ENCODE results near the gene ATF3. TPM values are rescaled to one million over a fixed set of nuclear protein-coding genes. Genes with fewer than 3 reads are reported as not detected.

ATF3 gene
- total RNA-seq, 1 donor from 2014 or later, result 28.9 TPM

GRCh38 chr1:212594640-212595039 is 13.9 kb upstream of the ATF3 start:
- Histone ChIP-seq H3K4me3 (no peak overlapping the region), H3K27me3 (peaks cover 7% of the 10 kb centered on the region), H3K9me3 (no peaks in the 10 kb centered on the region), H3K4me1 (peaks cover 6% of the 10 kb centered on the region), H3K27ac (no peak overlapping the region), H3K36me3 (no peaks in the 10 kb centered on the region)
- no peak for DNase-seq
- TF ChIP-seq CTCF (IDR thresholded peaks at IDR 0.05), result no peak
- intact Hi-C loops (cut with DNase I), result no loop called here
- no peak for ATAC-seq

- no peak for TF ChIP-seq CTCF (IDR thresholded peaks at IDR 0.05)
- Histone ChIP-seq H3K4me3 (no peak overlapping the region), H3K36me3 (no peaks in the 10 kb centered on the region), H3K9me3 (no peaks in the 10 kb centered on the region), H3K4me1 (peaks cover 6% of the 10 kb centered on the region), H3K27me3 (peaks cover 4% of the 10 kb centered on the region), H3K27ac (peak overlapping the region; percentile 55)
- ATAC-seq (no peak), DNase-seq (no peak)
- intact Hi-C loops (cut with DNase I), result no loop called here
These were observed 13.3 kb upstream of the ATF3 start for GRCh38 chr1:212595229-212595628.

GRCh38 chr1:212595787-212596714 is 12.5 kb upstream of the ATF3 start:
- H3K4me1 ChIP-seq, result peaks cover 6% of the 10 kb centered on the region
- ATAC-seq (peak; percentile 84), DNase-seq (no peak)
- peaks cover 5% of the 10 kb centered on the region for H3K27me3 ChIP-seq
- no peaks in the 10 kb centered on the region for H3K9me3 ChIP-seq
- H3K27ac ChIP-seq, result peak overlapping the region; percentile 55
- H3K4me3 ChIP-seq, result no peak overlapping the region
- H3K36me3 ChIP-seq, result no peaks in the 10 kb centered on the region
- peak; percentile 48 for TF ChIP-seq CTCF (IDR thresholded peaks at IDR 0.05)
- intact Hi-C loops (cut with DNase I), result no loop called here

- ATAC-seq (no peak), DNase-seq (no peak)
- Histone ChIP-seq H3K4me3 (no peak overlapping the region), H3K27ac (peak overlapping the region; percentile 55), H3K36me3 (no peaks in the 10 kb centered on the region), H3K4me1 (peaks cover 6% of the 10 kb centered on the region), H3K27me3 (peaks cover 5% of the 10 kb centered on the region), H3K9me3 (no peaks in the 10 kb centered on the region)
- TF ChIP-seq CTCF (IDR thresholded peaks at IDR 0.05), result no peak
- intact Hi-C loops (cut with DNase I), result no loop called here
These were observed 11.8 kb upstream of the ATF3 start for GRCh38 chr1:212596798-212597197.

- intact Hi-C loops (cut with DNase I), result no loop called here
- ATAC-seq, result peak; percentile 19
- TF ChIP-seq CTCF (IDR thresholded peaks at IDR 0.05), result no peak
These were observed 11.1 kb upstream of the ATF3 start for GRCh38 chr1:212597487-212597886.

More at GRCh38 chr1:212597487-212597886, 11.1 kb upstream of the ATF3 start:
- H3K4me3 ChIP-seq, result no peak overlapping the region
- no peak overlapping the region for H3K27ac ChIP-seq
- no peak for DNase-seq
- peaks cover 5% of the 10 kb centered on the region for H3K27me3 ChIP-seq
- no peaks in the 10 kb centered on the region for H3K36me3 ChIP-seq
- H3K4me1 ChIP-seq, result peaks cover 6% of the 10 kb centered on the region
- no peaks in the 10 kb centered on the region for H3K9me3 ChIP-seq
